Thyroid gland (tissue), 4 donors: ENCODE measurements around the gene MAP3K19.

ENCODE experiments used
- CTCF ChIP-seq, 6 experiments: fragments of 200-600 bp in 3 of 6; fragments of 450-650 bp in 3 of 6; sonication (generic) in 3 of 6; IDR thresholded peaks; one replicate each; pipeline ENCODE4 v1.5.1; 2016 to 2019; ENCODE audit warnings: antibody characterized with exemption in 6 of 6, mild to moderate bottlenecking in 2 of 6, inconsistent platforms in 1 of 6, moderate library complexity in 1 of 6
- POLR2A ChIP-seq, 2 donors: fragments of 450-650 bp; IDR thresholded peaks; one replicate each; pipeline ENCODE4 v1.6.1; 2017; ENCODE audit warnings: antibody characterized with exemption in 2 of 2, mild to moderate bottlenecking in 2 of 2, moderate library complexity in 1 of 2

DNA sequence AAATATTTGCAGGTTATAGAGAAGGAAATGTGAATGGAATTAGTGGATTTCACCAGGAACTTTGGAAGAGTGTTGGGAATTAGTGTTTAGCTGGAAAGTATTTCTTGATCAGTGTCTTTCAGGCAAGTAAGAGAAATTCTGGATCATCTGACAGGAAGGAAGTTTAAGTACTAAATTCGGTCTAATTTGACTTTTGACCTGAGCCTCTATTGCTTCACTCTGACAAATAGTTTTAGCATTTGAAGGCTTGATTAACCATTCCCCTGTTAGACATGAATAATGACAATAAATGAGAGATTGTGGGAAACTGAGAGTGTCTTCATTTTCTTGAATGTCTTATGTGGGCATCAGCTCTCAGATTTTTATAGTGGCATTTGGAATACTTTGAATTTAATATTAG lies 112.6 kb downstream of the MAP3K19 start:
- no peak for TF ChIP-seq CTCF (IDR thresholded peaks at IDR 0.05)
- TF ChIP-seq POLR2A (IDR thresholded peaks at IDR 0.05), result no peak
